CD14-positive monocyte (primary cell): ENCODE measurements around the gene ERC1. TPM values are rescaled to one million over a fixed set of nuclear protein-coding genes. Genes with fewer than 3 reads are reported as not detected.

Experiments
- DNase-seq, 3 donors: peaks; one replicate each; pipeline ENCODE4 v3.0.0-alpha.2; 2011 to 2022
- H2AFZ ChIP-seq: 2 replicates; pipeline ENCODE4 v1.6.0; 2012; ENCODE audit warnings: mild to moderate bottlenecking, low read depth, low read length, inconsistent platforms; ENCODE audit not compliant: insufficient read depth, poor library complexity, severe bottlenecking
- H3K27ac ChIP-seq, 2 donors: 1 replicate in 1 of 2; 2 replicates in 1 of 2; pipeline ENCODE4 v1.5.1; 2012 to 2013; ENCODE audit warnings: low read length in 2 of 2, control low read depth in 1 of 2, inconsistent platforms in 1 of 2, low read depth in 1 of 2, mild to moderate bottlenecking in 1 of 2
- H3K27me3 ChIP-seq, 2 donors: one replicate each; pipeline versions ENCODE4 v1.6.0 to v1.6.1; 2011 to 2013; ENCODE audit warnings: low read length in 2 of 2; ENCODE audit not compliant: control insufficient read depth in 2 of 2, insufficient read depth in 2 of 2
- H3K36me3 ChIP-seq, 2 donors: replicated peaks in 1 of 2; 1 replicate in 1 of 2; 2 replicates in 1 of 2; pipeline versions ENCODE4 v1.5.1 to v1.6.1; 2012 to 2013; ENCODE audit warnings: low read length in 2 of 2, control low read depth in 1 of 2, inconsistent platforms in 1 of 2, mild to moderate bottlenecking in 1 of 2; ENCODE audit not compliant: insufficient read depth in 2 of 2, control insufficient read depth in 1 of 2
- H3K4me1 ChIP-seq, 2 donors: 1 replicate in 1 of 2; 2 replicates in 1 of 2; pipeline versions ENCODE4 v1.5.1 to v1.6.1; 2012 to 2013; ENCODE audit warnings: low read length in 2 of 2, control low read depth in 1 of 2, inconsistent platforms in 1 of 2, mild to moderate bottlenecking in 1 of 2, moderate library complexity in 1 of 2; ENCODE audit not compliant: insufficient read depth in 2 of 2, control insufficient read depth in 1 of 2
- H3K4me2 ChIP-seq: replicated peaks from 2 replicates; pipeline ENCODE3; 2012; ENCODE audit warnings: low read length, moderate library complexity, mild to moderate bottlenecking; ENCODE audit not compliant: poor library complexity, severe bottlenecking; ENCODE audit errors: extremely low read depth
- H3K4me3 ChIP-seq, 3 experiments: fragments of 200-600 bp in 1 of 3; sonication (generic) in 1 of 3; replicated peaks in 1 of 3; 1 replicate in 2 of 3; 2 replicates in 1 of 3; pipeline ENCODE4 v1.5.1; 2011 to 2013; ENCODE audit warnings: low read length in 3 of 3, mild to moderate bottlenecking in 3 of 3, control low read depth in 2 of 3, low read depth in 2 of 3, inconsistent platforms in 1 of 3, moderate library complexity in 1 of 3
- H3K79me2 ChIP-seq: 2 replicates; pipeline ENCODE4 v1.6.0; 2012; ENCODE audit warnings: mild to moderate bottlenecking, control low read depth, inconsistent platforms, low read length, moderate library complexity; ENCODE audit not compliant: insufficient read depth
- H3K9ac ChIP-seq: 2 replicates; pipeline ENCODE4 v1.6.0; 2017; ENCODE audit warnings: low read length, mild to moderate bottlenecking; ENCODE audit not compliant: insufficient read depth, poor library complexity, severe bottlenecking
- H3K9me3 ChIP-seq, 2 donors: replicated peaks in 1 of 2; 1 replicate in 1 of 2; 2 replicates in 1 of 2; pipeline versions ENCODE4 v1.5.1 to v1.6.1; 2012 to 2013; ENCODE audit warnings: low read length in 2 of 2, control low read depth in 1 of 2; ENCODE audit not compliant: control insufficient read depth in 1 of 2, insufficient read depth in 1 of 2
- H4K20me1 ChIP-seq: 2 replicates; pipeline ENCODE4 v1.6.0; 2012; ENCODE audit warnings: mild to moderate bottlenecking, low read length, control low read depth, moderate library complexity; ENCODE audit not compliant: insufficient read depth
- H3K27ac Mint-ChIP-seq, 7 donors: one replicate each; pipeline ENCODE4 v1.8.0; 2020; ENCODE audit warnings: mild to moderate bottlenecking in 7 of 7, mixed read lengths in 7 of 7, moderate library complexity in 6 of 7, inconsistent platforms in 2 of 7
- H3K27me3 Mint-ChIP-seq, 3 donors: one replicate each; pipeline ENCODE4 v1.8.0; 2021 to 2022; ENCODE audit warnings: low read depth in 3 of 3, mild to moderate bottlenecking in 3 of 3, mixed read lengths in 3 of 3, moderate library complexity in 3 of 3, inconsistent platforms in 1 of 3
- H3K36me3 Mint-ChIP-seq, 2 donors: one replicate each; pipeline ENCODE4 v1.8.0; 2020; ENCODE audit warnings: mixed read lengths in 2 of 2, inconsistent platforms in 1 of 2, mild to moderate bottlenecking in 1 of 2
- H3K4me1 Mint-ChIP-seq: one replicate; pipeline ENCODE4 v1.8.0; 2020; ENCODE audit warnings: mild to moderate bottlenecking, mixed read lengths
- H3K4me3 Mint-ChIP-seq, 2 donors: one replicate each; pipeline ENCODE4 v1.8.0; 2020; ENCODE audit warnings: mild to moderate bottlenecking in 2 of 2, mixed read lengths in 2 of 2, moderate library complexity in 1 of 2
- H3K9me3 Mint-ChIP-seq, 7 donors: one replicate each; pipeline ENCODE4 v1.8.0; 2020 to 2022; ENCODE audit warnings: mixed read lengths in 7 of 7, mild to moderate bottlenecking in 6 of 7, moderate library complexity in 6 of 7, inconsistent platforms in 2 of 7
- CTCF ChIP-seq: fragments of 200-600 bp; IDR thresholded peaks from one replicate; pipeline ENCODE4 v1.8.0; 2022; ENCODE audit warnings: antibody characterized with exemption, mild to moderate bottlenecking
- WGBS: methylation state at CpG from one replicate; pipeline ENCODE4 v1.1.5; 2013; ENCODE audit warnings: missing lambda C conversion rate; ENCODE audit not compliant: insufficient coverage; 5-methylcytosine and 5-hydroxymethylcytosine counted together
- intact Hi-C, 2 donors: fragments of 100-400 bp; cut with micrococcal nuclease; formaldehyde crosslinking; loops; one replicate each; pipeline versions ENCODE4 v1.15.0 to v1.15.1; 2023
- polyA plus RNA-seq, 3 donors: library from polyadenylated mRNA; depleted of rRNA in 1 of 3; unstranded in 2 of 3; stranded (reverse) in 1 of 3; fragments of 300-500 nt in 2 of 3; fragments of >200 nt in 1 of 3; fragmentation: Illumina TruSeq in 2 of 3; gene quantifications; 1 replicate in 2 of 3; 2 replicates in 1 of 3; pipeline ENCODE4 v1.2.3, GENCODE V29; 2012 to 2021

The ERC1 gene
- polyA plus RNA-seq, 3 donors: 4.0 to 14.3 (median 5.1) TPM

- H3K79me2 ChIP-seq: peaks cover 20% of the 10 kb centered on the region
- DNase-seq: no peak
- no peak overlapping the region for H3K4me3 ChIP-seq
- Mint-ChIP-seq H3K9me3 (no peaks in the 10 kb centered on the region), H3K27me3 (no peaks in the 10 kb centered on the region), H3K27ac (peak overlapping the region in 2 of 7 donors; percentile 21 to 50), H3K4me3 (no peak overlapping the region), H3K4me1 (peaks cover 3% of the 10 kb centered on the region), H3K36me3 (no peaks in the 10 kb centered on the region)
- no peak overlapping the region for H3K27ac ChIP-seq
- H3K36me3 ChIP-seq: no peaks in the 10 kb centered on the region
- no peak overlapping the region for H3K9ac ChIP-seq
- H4K20me1 ChIP-seq: peaks cover 35% of the 10 kb centered on the region
- no peaks in the 10 kb centered on the region for H3K9me3 ChIP-seq
- H3K27me3 ChIP-seq: no peaks in the 10 kb centered on the region
- 80% methylated on average over 3 of the region's 4 CpGs for WGBS
- intact Hi-C loops: loop anchor here (10.0 kb wide), 2 partner anchors 187 to 517 kb away; no protein-coding TSS in a partner anchor
- no peak overlapping the region for H3K4me2 ChIP-seq
- no peaks in the 10 kb centered on the region for H3K4me1 ChIP-seq
- TF ChIP-seq CTCF: no peak
- H2AFZ ChIP-seq: no peak overlapping the region
Observed at GRCh38 chr12:1091350-1091749, 100.3 kb downstream of the ERC1 start.

GRCh38 chr12:1093166-1093751, 102.2 kb downstream of the ERC1 start:
- WGBS: no CpG with 5 or more reads among the region's 6 CpGs
- no peaks in the 10 kb centered on the region for H3K4me1 ChIP-seq
- no peaks in the 10 kb centered on the region for H3K9me3 ChIP-seq
- no peak overlapping the region for H3K4me2 ChIP-seq
- peaks cover 49% of the 10 kb centered on the region for H4K20me1 ChIP-seq
- Mint-ChIP-seq H3K27me3 (peaks cover 0 to 2% (median 1%) of the 10 kb centered on the region in 3 donors), H3K4me3 (no peak overlapping the region), H3K27ac (no peak overlapping the region), H3K36me3 (no peaks in the 10 kb centered on the region), H3K4me1 (peaks cover 3% of the 10 kb centered on the region), H3K9me3 (no peaks in the 10 kb centered on the region)
- H3K27ac ChIP-seq: no peak overlapping the region
- DNase-seq: peak; percentile 21 to 43 (median 25)
- peak; percentile 85 for TF ChIP-seq CTCF
- H2AFZ ChIP-seq: no peak overlapping the region
- H3K4me3 ChIP-seq: no peak overlapping the region
- peaks cover 29% of the 10 kb centered on the region for H3K79me2 ChIP-seq
- no peaks in the 10 kb centered on the region for H3K27me3 ChIP-seq
- intact Hi-C loops: loop anchor here (10.0 kb wide), 2 partner anchors 188 to 518 kb away; no protein-coding TSS in a partner anchor
- H3K36me3 ChIP-seq: no peaks in the 10 kb centered on the region
- H3K9ac ChIP-seq: no peak overlapping the region
